ENCODE results near the gene SMDT1.

SMDT1 gene

GRCh38 chr22:42079319-42080251 is at the start of gene SMDT1:
TSS of gene SMDT1 (plus strand) at chr22:42079700. CDS start at chr22:42079769, 69 bp downstream.
- peak; percentile 96 for DNase-seq (ENCODE audit: low read depth)

GRCh38 chr22:42033263-42034181 is 46.0 kb upstream of the SMDT1 start:
- DNase-seq (ENCODE audit: low read depth), result no peak

GRCh38 chr22:42035256-42035655 is 44.2 kb upstream of the SMDT1 start:
- no peak for DNase-seq (ENCODE audit: low read depth)

GRCh38 chr22:42039271-42039670 is 40.2 kb upstream of the SMDT1 start:
- no peak for DNase-seq (ENCODE audit: low read depth)

GRCh38 chr22:42041784-42042183 is 37.7 kb upstream of the SMDT1 start:
- no peak for DNase-seq (ENCODE audit: low read depth)

GRCh38 chr22:42050641-42051180 is 28.8 kb upstream of the SMDT1 start:
- no peak for DNase-seq (ENCODE audit: low read depth)

GRCh38 chr22:42052765-42053164 is 26.7 kb upstream of the SMDT1 start:
- no peak for DNase-seq (ENCODE audit: low read depth)

GRCh38 chr22:42056757-42057511 is 22.6 kb upstream of the SMDT1 start:
- no peak for DNase-seq (ENCODE audit: low read depth)

GRCh38 chr22:42060489-42060888 is 19.0 kb upstream of the SMDT1 start:
- DNase-seq (ENCODE audit: low read depth), result no peak

- DNase-seq (ENCODE audit: low read depth), result no peak
Measured at GRCh38 chr22:42061041-42061440, 18.5 kb upstream of the SMDT1 start.

GRCh38 chr22:42062506-42063170 is 16.9 kb upstream of the SMDT1 start:
- DNase-seq (ENCODE audit: low read depth), result no peak

GRCh38 chr22:42064629-42065028 is 14.9 kb upstream of the SMDT1 start:
- no peak for DNase-seq (ENCODE audit: low read depth)

- no peak for DNase-seq (ENCODE audit: low read depth)
Measured at GRCh38 chr22:42065438-42066125, 13.9 kb upstream of the SMDT1 start.

GRCh38 chr22:42066126-42066761 is 13.3 kb upstream of the SMDT1 start:
- DNase-seq (ENCODE audit: low read depth), result no peak

- DNase-seq (ENCODE audit: low read depth), result no peak
Measured at GRCh38 chr22:42066937-42067336, 12.6 kb upstream of the SMDT1 start.

GRCh38 chr22:42067671-42068251 is 11.7 kb upstream of the SMDT1 start:
- no peak for DNase-seq (ENCODE audit: low read depth)

- DNase-seq (ENCODE audit: low read depth), result no peak
Measured at GRCh38 chr22:42068291-42068690, 11.2 kb upstream of the SMDT1 start.

- DNase-seq (ENCODE audit: low read depth), result no peak
Measured at GRCh38 chr22:42069801-42070516, 9.5 kb upstream of the SMDT1 start.
